ENCODE results near the gene CDC16. TPM values are rescaled to one million over a fixed set of nuclear protein-coding genes. Genes with fewer than 3 reads are reported as not detected.

The CDC16 gene
- total and polyA plus RNA-seq, 9 of the 15 experiments (the other 6 are each of a cell fraction or from before 2014, with no cell fraction given), result 23.2 to 102 (median 51.6) TPM

DNA sequence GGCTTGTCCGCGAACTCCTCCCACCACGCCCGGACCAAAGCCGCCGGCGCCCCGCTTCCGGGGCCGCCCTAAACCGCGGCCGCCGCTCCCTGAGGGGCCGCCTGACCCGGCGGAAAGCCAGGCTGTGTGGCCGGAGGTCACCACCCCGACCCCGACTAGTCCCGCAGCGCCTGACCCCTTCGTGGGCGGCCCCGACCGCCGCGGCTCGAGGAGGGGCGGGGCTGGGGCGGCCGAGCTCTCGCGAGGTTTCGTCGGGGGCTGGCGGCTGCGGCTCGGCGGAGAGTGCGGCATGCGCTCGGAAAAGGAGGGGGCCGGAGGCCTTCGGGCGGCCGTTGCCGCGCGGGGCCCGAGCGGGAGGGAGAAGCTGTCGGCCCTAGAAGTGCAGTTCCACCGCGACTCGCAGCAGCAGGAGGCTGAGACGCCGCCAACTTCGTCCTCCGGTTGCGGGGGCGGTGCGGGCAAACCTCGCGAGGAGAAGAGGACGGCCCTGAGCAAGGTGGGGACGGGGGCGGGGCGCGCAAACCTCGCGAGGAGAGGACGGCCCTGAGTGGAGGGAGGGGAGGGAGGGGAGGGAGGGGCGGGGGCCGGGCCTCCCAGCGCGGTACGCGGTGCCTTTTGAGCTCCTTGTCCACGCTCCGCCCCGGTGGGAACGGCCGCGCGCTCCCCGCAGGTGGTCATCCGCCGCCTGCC lies 46.8 kb downstream of the CDC16 start, which contains the start of gene UPF3A (continued):
- TF ChIP-seq ZNF407 (IDR thresholded peaks at IDR 0.05; ENCODE audit: low read depth) (no peak), ZNF766 (CRISPR knock-in tag; conservative IDR thresholded peaks at IDR 0.05) (no peak), ZBTB40 (IDR thresholded peaks at IDR 0.05) (peak; percentile 74), ZBTB40 (CRISPR knock-in tag; IDR thresholded peaks at IDR 0.05) (no peak), THAP7 (CRISPR knock-in tag; IDR thresholded peaks at IDR 0.05) (no peak), ZNF76 (CRISPR knock-in tag; IDR thresholded peaks at IDR 0.05; ENCODE audit: borderline replicate concordance) (no peak), MECOM (CRISPR knock-in tag; IDR thresholded peaks at IDR 0.05) (no peak), ZNF77 (CRISPR knock-in tag; IDR thresholded peaks at IDR 0.05) (no peak), WHSC1 (IDR thresholded peaks at IDR 0.05; ENCODE audit: low read length) (no peak), DPF2 (IDR thresholded peaks at IDR 0.05) (no peak), ZNF324 (CRISPR knock-in tag; IDR thresholded peaks at IDR 0.05) (no peak)
